ENCODE measurements around the gene PARK7.
A peak's percentile ranks its signal among the peaks of the same experiment; 100 is the strongest.
"Not testable (repeated sequence)": the region's sequence is repeated elsewhere in the genome, so short reads cannot be mapped to it uniquely, and the experiment has no call there.

The PARK7 gene

DNA sequence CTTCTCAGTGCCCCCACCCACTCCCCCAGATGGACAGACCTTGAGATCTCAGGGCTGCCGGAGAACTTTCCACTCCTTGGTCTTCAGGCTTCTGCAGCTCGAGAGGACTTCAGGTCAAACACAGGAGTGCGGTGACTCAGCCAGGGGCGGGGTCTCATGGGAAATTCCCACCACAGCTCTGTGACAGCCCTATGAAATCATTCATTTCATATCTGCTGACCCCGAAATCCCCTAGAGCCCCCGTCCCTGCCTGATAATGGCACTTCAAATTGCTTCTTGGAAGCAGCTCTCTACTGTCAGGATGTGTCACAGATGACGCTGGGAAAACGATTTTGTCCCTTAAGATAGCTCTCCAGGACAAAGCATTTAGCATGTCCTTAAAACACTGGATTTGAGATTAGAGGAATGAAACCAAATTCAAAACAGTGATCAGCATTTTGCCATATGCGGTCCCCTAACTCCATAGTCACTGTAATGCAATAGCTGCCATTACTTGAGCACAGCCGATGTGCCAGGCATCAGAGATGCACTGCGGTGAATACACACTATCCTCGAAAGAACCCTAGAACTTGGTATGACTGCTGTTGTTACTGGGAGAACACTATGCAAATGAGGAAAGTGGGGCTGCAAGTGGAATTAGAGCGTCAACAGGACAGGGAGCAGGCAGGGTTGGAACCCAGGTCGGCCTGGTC is 20.6 kb upstream of the PARK7 start, which contains the start of gene TNFRSF9:
Gene TNFRSF9, minus strand, starts transcription at position 95 of the 692 bp plus-strand sequence. CDS start 845 bp downstream, outside the sequence.
- H3K27ac Mint-ChIP-seq: no peak within 1 kb of the TSS
- H3K27me3 Mint-ChIP-seq (ENCODE audit: low read depth, poor library complexity): peaks cover 57% of the 10 kb centered on the region
- peaks cover 3% of the 10 kb centered on the region for H3K9me3 Mint-ChIP-seq
- peak within 1 kb of the TSS; percentile 68 for H3K4me3 Mint-ChIP-seq
- no peak for DNase-seq
- TF ChIP-seq, protein P1, sequence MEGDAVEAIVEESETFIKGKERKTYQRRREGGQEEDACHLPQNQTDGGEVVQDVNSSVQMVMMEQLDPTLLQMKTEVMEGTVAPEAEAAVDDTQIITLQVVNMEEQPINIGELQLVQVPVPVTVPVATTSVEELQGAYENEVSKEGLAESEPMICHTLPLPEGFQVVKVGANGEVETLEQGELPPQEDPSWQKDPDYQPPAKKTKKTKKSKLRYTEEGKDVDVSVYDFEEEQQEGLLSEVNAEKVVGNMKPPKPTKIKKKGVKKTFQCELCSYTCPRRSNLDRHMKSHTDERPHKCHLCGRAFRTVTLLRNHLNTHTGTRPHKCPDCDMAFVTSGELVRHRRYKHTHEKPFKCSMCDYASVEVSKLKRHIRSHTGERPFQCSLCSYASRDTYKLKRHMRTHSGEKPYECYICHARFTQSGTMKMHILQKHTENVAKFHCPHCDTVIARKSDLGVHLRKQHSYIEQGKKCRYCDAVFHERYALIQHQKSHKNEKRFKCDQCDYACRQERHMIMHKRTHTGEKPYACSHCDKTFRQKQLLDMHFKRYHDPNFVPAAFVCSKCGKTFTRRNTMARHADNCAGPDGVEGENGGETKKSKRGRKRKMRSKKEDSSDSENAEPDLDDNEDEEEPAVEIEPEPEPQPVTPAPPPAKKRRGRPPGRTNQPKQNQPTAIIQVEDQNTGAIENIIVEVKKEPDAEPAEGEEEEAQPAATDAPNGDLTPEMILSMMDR (IDR thresholded peaks at IDR 0.05): no peak
- peaks cover 28% of the 10 kb centered on the region for H3K4me1 Mint-ChIP-seq
- no peaks in the 10 kb centered on the region for H3K36me3 Mint-ChIP-seq (ENCODE audit: low read depth)

DNA sequence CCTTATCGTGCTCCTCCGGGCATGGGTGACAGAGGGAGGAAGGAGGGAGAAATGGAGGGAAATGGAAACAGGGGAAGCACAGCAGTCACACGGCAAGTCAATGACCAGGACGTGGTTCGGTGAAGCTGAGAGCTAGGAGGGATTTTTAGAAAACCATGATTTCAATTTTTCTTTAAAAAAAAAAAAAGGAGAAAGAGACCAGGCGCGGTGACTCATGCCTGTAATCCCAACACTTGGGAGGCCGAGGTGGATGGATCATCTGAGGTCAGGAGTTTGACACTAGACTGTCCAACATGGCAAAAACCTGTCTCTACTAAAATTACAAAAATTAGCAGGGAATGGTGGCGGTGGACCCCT is 20.1 kb upstream of the PARK7 start:
- H3K36me3 Mint-ChIP-seq (ENCODE audit: low read depth): no peaks in the 10 kb centered on the region
- H3K9me3 Mint-ChIP-seq: peaks cover 3% of the 10 kb centered on the region
- no peak overlapping the region for H3K27ac Mint-ChIP-seq
- peaks cover 28% of the 10 kb centered on the region for H3K4me1 Mint-ChIP-seq
- DNase-seq: no peak
- TF ChIP-seq, protein P1 (IDR thresholded peaks at IDR 0.05): no peak
- peaks cover 57% of the 10 kb centered on the region for H3K27me3 Mint-ChIP-seq (ENCODE audit: low read depth, poor library complexity)
- peak overlapping the region; percentile 68 for H3K4me3 Mint-ChIP-seq

DNA sequence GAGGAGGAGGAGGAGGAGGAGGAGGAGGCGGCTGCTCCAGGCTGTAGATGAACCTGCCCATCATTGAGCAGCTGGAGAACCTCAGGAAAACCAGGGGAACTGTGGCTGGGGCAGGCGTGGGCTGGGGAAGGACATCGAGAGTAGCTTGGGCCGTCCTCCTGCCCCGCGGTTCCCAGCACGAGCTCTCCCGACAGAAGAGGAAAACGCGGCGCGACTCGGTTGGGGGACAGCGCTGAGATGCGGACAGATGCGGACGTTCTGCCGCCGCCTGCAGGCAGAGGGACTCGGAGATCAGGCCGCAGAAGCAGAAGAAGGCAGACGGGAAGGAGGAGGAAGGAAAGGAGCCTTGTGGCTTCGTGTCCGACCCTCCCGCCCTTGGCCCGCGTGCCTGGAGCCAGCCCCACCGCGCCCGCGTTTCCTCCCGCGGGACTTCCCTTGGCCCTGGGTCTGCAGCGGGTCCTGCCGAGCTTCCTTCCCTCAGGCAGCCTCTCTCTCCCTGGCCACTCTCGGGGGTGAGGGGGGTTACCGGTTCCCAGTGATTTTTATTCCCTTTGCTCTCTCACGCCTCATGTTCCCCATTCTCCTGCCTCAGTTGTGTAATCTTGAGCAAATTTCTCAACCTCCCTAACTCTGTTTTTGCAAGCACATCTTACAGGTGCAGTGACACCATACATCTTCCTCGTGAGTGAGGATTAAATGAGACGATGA is 19.1 kb upstream of the PARK7 start:
- peaks cover 3% of the 10 kb centered on the region for H3K9me3 Mint-ChIP-seq
- peak overlapping the region; percentile 68 for H3K4me3 Mint-ChIP-seq
- H3K4me1 Mint-ChIP-seq: peaks cover 28% of the 10 kb centered on the region
- H3K36me3 Mint-ChIP-seq (ENCODE audit: low read depth): no peaks in the 10 kb centered on the region
- DNase-seq: peak; percentile 66
- H3K27ac Mint-ChIP-seq: no peak overlapping the region
- TF ChIP-seq, protein P1 (IDR thresholded peaks at IDR 0.05): no peak
- peaks cover 57% of the 10 kb centered on the region for H3K27me3 Mint-ChIP-seq (ENCODE audit: low read depth, poor library complexity)

DNA sequence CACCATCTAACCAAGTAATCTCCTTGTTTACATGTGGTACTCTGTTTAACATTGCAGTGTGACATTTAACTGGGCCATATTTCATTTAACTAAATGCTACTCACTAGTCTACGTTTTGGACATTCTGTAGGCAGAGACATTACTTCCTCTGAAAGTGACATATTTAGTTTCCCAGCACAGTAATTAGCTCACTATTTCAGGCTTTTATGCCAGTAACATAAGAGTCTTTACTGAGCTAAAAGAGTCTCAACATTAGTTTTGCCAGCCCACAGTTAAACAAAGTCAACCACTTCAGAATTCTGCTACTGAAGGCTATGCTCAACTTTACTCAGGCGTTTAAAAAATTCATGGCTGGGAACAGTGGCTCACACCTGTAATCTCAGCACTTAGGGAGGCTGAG is 18.3 kb upstream of the PARK7 start:
- TF ChIP-seq, protein P1 (IDR thresholded peaks at IDR 0.05): no peak
- Mint-ChIP-seq H3K4me3 (no peak overlapping the region), H3K9me3 (peaks cover 3% of the 10 kb centered on the region), H3K27me3 (ENCODE audit: low read depth, poor library complexity) (peaks cover 57% of the 10 kb centered on the region), H3K36me3 (ENCODE audit: low read depth) (no peaks in the 10 kb centered on the region), H3K4me1 (peaks cover 24% of the 10 kb centered on the region), H3K27ac (no peak overlapping the region)
- DNase-seq: no peak

DNA sequence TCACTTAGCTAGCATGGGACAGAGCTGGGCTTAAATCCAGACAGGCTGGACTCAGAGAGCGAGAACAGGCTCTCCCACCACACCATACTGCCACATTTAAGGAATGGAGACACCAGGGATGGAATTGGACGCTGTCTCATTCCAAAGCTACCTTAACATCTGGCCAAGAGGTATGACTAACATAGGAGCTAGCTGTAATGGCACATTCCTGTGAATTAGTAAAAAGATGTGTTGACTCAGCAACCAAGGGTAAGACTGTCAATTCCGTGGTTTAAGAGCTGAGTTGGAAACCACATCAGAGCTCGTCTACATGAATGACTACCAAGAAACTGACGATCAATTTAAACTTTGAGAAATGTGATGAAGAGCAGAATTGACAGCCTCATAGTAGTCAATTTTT is 12.6 kb upstream of the PARK7 start:
- peaks cover 15% of the 10 kb centered on the region for H3K27me3 Mint-ChIP-seq (ENCODE audit: low read depth, poor library complexity)
- no peak for DNase-seq
- no peak overlapping the region for H3K4me3 Mint-ChIP-seq
- peaks cover 7% of the 10 kb centered on the region for H3K36me3 Mint-ChIP-seq (ENCODE audit: low read depth)
- TF ChIP-seq, protein P1 (IDR thresholded peaks at IDR 0.05): no peak
- H3K27ac Mint-ChIP-seq: no peak overlapping the region
- peaks cover 20% of the 10 kb centered on the region for H3K9me3 Mint-ChIP-seq
- no peaks in the 10 kb centered on the region for H3K4me1 Mint-ChIP-seq

DNA sequence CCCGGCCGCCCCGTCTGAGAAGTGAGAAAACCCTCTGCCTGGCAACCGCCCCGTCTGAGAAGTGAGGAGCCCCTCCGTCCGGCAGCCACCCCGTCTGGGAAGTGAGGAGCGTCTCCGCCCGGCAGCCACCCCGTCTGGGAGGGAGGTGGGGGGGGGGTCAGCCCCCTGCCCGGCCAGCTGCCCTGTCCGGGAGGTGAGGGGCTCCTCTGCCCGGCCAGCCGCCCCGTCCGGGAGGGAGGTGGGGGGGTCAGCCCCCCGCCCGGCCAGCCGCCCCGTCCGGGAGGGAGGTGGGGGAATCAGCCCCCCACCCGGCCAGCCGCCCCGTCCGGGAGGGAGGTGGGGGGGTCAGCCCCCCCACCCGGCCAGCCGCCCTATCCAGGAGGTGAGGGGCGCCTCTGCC is 8.7 kb upstream of the PARK7 start:
- not testable (repeated sequence) for H3K27ac Mint-ChIP-seq; H3K4me3 Mint-ChIP-seq; H3K36me3 Mint-ChIP-seq (ENCODE audit: low read depth); DNase-seq; H3K4me1 Mint-ChIP-seq; H3K27me3 Mint-ChIP-seq (ENCODE audit: low read depth, poor library complexity)
- H3K9me3 Mint-ChIP-seq: peaks cover 25% of the 10 kb centered on the region

Data from nephron progenitor cell (in vitro differentiated cells).